Left lobe of liver (tissue), 1 donor: ENCODE data around the gene TCAF2. TPM values are rescaled to one million over a fixed set of nuclear protein-coding genes. Genes with fewer than 3 reads are reported as not detected.

Source experiments
- total RNA-seq: library from RNA; stranded (reverse); gene quantifications from one replicate; pipeline ENCODE4 v1.2.1, GENCODE V29; 2021
- donor health status: DM: no; HTN: yes; CAD: no.

Gene TCAF2
- total RNA-seq, 1 donor from 2014 or later: 2.9 TPM

Other genes with a start within 250 kb of the TCAF2 start
- gene ZYX, start 239.6 kb upstream of the TCAF2 start, total RNA-seq: 33.8 TPM
- 39.6 TPM for gene EPHA1, start 212.1 kb upstream of the TCAF2 start, total RNA-seq
- 0.38 TPM for gene TAS2R60, start 177.5 kb upstream of the TCAF2 start, total RNA-seq
- 0.45 TPM for gene TAS2R41, start 143.1 kb upstream of the TCAF2 start, total RNA-seq
- gene CTAGE15, start 49.2 kb upstream of the TCAF2 start, total RNA-seq: 0.28 TPM
- gene CTAGE6, start 136.7 kb downstream of the TCAF2 start, total RNA-seq: not detected